C4-2B (cell line): ENCODE results near the gene CPLX1.

ENCODE experiments used
- CTCF ChIP-seq: fragments of 450-650 bp; conservative IDR thresholded peaks from 2 replicates; pipeline ENCODE4 v1.5.1; 2017; ENCODE audit warnings: mild to moderate bottlenecking
- ZFX ChIP-seq: fragments of 450-650 bp; IDR thresholded peaks from 2 replicates; pipeline ENCODE4 v1.6.1; 2017

GRCh38 chr4:864456-865120 is 38.7 kb upstream of the CPLX1 start:
- TF ChIP-seq CTCF: no peak
- TF ChIP-seq ZFX: no peak
